Choroid plexus epithelial cell (primary cell): Measurements from ENCODE around the gene RET.

Experiments used
- DNase-seq: peaks from one replicate; pipeline ENCODE4 v3.0.0-alpha.2; 2010; ENCODE audit warnings: low read depth
- H3K4me3 ChIP-seq: 2 replicates; pipeline ENCODE4 v1.5.1; 2011; ENCODE audit warnings: low read depth, mild to moderate bottlenecking, control low read depth, low read length, moderate library complexity
- TF ChIP-seq, protein P1 (sequence below): conservative IDR thresholded peaks from 2 replicates; pipeline ENCODE4 v1.5.1; 2011; ENCODE audit warnings: low read depth, mild to moderate bottlenecking, control low read depth, inconsistent platforms, low read length, moderate library complexity

The RET gene

DNA sequence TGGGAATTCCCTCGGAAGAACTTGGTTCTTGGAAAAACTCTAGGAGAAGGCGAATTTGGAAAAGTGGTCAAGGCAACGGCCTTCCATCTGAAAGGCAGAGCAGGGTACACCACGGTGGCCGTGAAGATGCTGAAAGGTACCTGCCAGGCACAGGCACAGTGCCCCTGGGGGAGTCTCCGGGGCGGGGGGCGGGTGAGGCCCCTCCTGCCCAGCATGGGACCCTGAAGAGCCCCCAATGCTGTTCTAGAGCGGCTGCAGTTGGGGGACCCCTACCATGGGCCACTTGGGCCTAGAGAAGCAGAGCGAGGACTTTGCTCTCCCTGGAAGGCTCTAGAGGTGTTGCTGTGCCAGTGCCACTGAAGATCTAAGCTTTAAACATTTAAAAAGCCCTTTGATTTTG, 39.7 kb downstream of the RET start:
- DNase-seq: no peak
- H3K4me3 ChIP-seq: no peak overlapping the region
- TF ChIP-seq, protein P1, sequence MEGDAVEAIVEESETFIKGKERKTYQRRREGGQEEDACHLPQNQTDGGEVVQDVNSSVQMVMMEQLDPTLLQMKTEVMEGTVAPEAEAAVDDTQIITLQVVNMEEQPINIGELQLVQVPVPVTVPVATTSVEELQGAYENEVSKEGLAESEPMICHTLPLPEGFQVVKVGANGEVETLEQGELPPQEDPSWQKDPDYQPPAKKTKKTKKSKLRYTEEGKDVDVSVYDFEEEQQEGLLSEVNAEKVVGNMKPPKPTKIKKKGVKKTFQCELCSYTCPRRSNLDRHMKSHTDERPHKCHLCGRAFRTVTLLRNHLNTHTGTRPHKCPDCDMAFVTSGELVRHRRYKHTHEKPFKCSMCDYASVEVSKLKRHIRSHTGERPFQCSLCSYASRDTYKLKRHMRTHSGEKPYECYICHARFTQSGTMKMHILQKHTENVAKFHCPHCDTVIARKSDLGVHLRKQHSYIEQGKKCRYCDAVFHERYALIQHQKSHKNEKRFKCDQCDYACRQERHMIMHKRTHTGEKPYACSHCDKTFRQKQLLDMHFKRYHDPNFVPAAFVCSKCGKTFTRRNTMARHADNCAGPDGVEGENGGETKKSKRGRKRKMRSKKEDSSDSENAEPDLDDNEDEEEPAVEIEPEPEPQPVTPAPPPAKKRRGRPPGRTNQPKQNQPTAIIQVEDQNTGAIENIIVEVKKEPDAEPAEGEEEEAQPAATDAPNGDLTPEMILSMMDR: no peak

DNA sequence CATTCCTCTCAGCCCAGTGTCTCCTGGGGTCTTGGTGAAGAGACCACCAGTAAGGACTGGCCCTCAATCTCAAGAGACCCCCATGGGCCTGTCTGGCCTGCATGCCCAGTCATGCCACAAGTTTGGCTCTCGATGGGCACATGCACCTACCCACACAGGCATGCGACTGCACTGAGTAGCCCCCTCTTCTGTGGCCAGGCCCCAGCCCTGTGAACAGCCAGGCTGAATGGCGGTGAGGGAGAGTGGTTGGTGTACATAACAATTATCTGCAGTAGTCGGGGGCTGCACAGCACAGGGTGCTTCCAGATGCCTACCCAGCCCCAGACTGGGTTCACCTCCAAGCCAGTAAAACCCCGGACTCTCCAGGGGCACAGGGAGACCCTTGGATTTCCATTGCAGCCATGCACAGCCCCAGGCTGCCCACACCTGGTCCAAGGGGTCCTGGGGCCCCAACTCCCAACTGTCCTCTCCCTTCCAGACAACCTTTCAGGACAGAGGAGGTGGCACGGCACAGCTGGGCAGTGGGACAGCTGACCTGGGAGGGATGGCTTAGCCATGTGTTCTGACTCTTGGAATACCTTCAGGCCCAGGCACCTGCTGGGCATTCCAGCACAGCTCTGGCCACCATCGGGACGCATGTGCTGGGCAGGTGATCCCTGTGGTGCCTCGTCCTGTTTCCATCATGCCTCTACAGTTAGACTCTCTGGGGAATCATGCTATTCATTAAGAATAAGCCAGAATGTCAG, 40.3 kb downstream of the RET start:
- TF ChIP-seq, protein P1: no peak
- H3K4me3 ChIP-seq: no peak overlapping the region
- DNase-seq: no peak

DNA sequence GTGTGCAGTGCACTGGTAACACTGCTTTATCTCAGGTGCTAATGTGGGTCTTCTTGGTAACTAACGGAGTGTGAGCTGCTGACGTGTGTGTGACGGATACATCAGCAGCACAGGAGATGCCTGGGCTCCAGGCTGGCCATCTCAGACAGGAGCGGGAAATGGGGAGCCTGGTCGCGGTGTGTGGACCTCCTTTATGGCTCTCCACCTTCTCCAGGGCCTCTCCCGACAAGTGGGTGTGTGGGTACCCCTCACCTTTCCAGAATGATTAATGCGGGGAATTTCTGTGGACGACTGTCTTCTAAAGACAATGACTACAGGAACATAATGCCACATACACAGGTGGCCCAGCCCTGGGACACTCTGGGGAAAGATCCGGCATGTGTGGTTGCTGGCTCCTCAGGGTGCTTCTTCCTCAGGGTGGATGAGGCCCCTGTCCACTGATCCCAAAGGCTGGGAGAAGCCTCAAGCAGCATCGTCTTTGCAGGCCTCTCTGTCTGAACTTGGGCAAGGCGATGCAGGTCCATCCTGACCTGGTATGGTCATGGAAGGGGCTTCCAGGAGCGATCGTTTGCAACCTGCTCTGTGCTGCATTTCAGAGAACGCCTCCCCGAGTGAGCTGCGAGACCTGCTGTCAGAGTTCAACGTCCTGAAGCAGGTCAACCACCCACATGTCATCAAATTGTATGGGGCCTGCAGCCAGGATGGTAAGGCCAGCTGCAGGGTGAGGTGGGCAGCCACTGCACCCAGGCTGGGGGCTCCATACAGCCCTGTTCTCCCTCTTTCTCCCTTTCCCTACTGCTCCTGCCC, 41.1 kb downstream of the RET start:
- TF ChIP-seq, protein P1: no peak
- no peak overlapping the region for H3K4me3 ChIP-seq
- no peak for DNase-seq

DNA sequence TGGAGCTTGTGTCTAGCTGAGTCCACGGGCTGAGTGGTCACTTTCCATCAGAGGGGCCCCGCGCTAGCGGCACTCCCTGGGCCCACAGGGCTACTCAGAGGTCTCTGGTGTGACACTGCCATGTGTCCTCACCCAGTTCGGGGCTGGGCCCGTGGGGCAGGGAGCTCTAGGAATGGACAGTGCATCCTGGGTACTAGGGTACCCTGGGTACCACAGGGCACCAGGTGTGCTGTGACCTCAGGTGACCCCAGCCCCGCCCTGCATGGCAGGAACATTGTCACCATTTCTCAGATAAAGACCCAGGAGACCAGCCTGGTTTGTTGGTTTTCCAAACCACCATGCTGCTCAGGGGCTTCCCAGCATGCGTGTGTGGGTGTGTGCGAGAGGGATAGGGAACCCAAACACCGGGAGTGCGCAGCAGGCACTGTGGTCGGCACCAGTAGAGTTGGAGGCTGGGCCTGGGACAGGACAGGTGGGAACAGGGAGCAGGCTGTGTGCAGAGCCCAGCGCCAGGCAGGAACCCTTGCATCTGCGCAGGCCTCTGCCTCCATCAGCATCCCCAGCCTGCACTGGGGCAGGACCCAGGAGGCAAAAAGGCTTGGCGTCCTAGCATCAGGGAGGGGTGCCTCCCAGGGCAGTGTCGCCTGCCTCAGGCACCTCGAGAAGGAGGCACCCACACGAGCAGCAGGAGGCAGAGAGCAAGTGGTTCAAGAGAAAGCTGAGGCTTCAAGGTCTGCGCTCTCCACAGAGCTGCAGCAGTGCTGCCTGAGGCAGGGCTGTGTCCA, 42.0 kb downstream of the RET start:
- DNase-seq: no peak
- H3K4me3 ChIP-seq: no peak overlapping the region
- TF ChIP-seq, protein P1: no peak

DNA sequence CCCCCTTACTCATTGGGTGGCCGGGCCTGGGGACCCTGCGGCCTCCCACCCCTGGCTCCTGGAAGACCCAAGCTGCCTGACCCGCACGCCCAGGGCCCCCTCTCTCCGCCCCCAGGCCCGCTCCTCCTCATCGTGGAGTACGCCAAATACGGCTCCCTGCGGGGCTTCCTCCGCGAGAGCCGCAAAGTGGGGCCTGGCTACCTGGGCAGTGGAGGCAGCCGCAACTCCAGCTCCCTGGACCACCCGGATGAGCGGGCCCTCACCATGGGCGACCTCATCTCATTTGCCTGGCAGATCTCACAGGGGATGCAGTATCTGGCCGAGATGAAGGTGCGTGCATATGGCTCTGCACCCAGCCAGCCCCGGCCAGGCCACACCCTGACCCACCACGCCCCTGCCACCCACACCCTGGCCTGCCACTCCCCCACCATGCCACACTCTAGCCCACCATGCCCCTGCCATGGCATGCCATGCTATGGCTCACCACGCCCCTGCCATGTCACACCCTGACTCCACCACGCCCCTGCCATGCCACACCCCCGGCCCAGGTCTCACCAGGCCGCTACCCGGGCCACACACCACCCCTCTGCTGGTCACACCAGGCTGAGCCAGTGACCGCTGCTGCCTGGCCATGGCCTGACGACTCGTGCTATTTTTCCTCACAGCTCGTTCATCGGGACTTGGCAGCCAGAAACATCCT, 42.7 kb downstream of the RET start:
- DNase-seq: no peak
- TF ChIP-seq, protein P1: no peak

DNA sequence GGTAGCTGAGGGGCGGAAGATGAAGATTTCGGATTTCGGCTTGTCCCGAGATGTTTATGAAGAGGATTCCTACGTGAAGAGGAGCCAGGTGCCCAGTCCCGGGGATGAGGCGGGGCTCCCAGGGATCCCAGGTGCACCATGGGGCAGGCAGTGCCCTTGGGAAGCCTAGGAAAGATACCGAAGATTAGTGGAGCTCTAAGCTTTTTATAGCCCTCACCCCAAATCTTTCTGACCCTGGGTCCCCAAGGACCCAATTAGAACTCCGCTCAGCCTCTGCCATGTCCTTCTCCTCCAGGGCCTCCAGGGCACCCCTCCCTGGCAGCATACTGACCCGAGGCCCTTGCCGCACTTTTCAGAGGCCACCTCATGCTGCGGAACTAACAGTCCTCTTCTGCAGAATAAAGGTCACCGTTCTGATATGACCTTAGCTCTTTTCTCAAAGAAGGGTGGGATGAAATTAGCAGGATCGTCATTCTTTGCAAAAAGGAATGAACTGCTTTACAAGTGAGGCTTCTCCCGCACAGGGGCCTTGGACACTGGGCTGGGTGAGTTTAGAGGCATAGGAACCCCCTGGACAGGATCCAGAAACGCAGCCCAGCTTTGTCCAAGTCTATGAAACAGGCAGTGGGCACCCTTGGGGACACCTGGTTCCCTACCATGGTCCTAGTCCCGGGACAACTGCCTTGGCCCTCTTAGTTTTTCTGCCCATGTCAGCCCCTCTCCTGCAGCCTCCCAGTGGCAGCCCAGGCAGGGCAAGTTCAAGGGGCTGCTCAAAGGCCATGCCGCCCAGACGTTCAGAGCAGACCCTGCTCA, 43.5 kb downstream of the RET start:
- TF ChIP-seq, protein P1: no peak
- no peak overlapping the region for H3K4me3 ChIP-seq
- DNase-seq: no peak

More for the DNA sequence above, 42.7 kb downstream of the RET start:
- no peak overlapping the region for H3K4me3 ChIP-seq
